ENCODE data around the gene RGS6. TPM values are rescaled to one million over a fixed set of nuclear protein-coding genes. Genes with fewer than 3 reads are reported as not detected.

Gene RGS6
- total RNA-seq, 2 experiments from 2014 or later = not detected

GRCh38 chr14:72045885-72046284, 113.7 kb downstream of the RGS6 start:
- no peak overlapping the region for H2AFZ ChIP-seq (ENCODE audit: low read length)
- intact Hi-C loops (cut with micrococcal nuclease; ENCODE audit: unreplicated experiment) = no loop called here
- no peak for TF ChIP-seq EZH2phosphoT487 (IDR thresholded peaks at IDR 0.05; ENCODE audit: borderline replicate concordance, low read depth, low read length)
- no peak for TF ChIP-seq CTCF (conservative IDR thresholded peaks at IDR 0.05; ENCODE audit: low read length)
- H3K4me3 ChIP-seq (ENCODE audit: low read depth, low read length, poor library complexity, severe bottlenecking) = no peak overlapping the region
- DNase-seq (ENCODE audit: low spot score) = no peak
- no peaks in the 10 kb centered on the region for H3K36me3 ChIP-seq (ENCODE audit: insufficient read depth, low read length)
- no peaks in the 10 kb centered on the region for H3K9me3 ChIP-seq (ENCODE audit: low read length)
- H3K4me1 ChIP-seq (ENCODE audit: insufficient read depth, low read length, poor library complexity, severe bottlenecking) = no peaks in the 10 kb centered on the region
- POLR2A ChIA-PET = interaction anchor here (1.0 kb wide), 1 partner anchor 13 kb away, joined by 4 read pairs; no protein-coding TSS in a partner anchor
- CTCF ChIA-PET (ENCODE audit: unreplicated experiment) = no interaction called here
- H3K27ac ChIP-seq (ENCODE audit: low read depth, low read length, poor library complexity, severe bottlenecking) = no peak overlapping the region
- no peaks in the 10 kb centered on the region for H4K20me1 ChIP-seq (ENCODE audit: insufficient read depth, low read length)
- no peaks in the 10 kb centered on the region for H3K9me2 ChIP-seq (ENCODE audit: insufficient read depth, low read length)
- BruUV-seq (replicated peaks) = no TSS peak
- H3K4me2 ChIP-seq (ENCODE audit: low read length) = no peak overlapping the region
- no peaks in the 10 kb centered on the region for H3K79me2 ChIP-seq (ENCODE audit: insufficient read depth, low read depth, low read length)

DNA sequence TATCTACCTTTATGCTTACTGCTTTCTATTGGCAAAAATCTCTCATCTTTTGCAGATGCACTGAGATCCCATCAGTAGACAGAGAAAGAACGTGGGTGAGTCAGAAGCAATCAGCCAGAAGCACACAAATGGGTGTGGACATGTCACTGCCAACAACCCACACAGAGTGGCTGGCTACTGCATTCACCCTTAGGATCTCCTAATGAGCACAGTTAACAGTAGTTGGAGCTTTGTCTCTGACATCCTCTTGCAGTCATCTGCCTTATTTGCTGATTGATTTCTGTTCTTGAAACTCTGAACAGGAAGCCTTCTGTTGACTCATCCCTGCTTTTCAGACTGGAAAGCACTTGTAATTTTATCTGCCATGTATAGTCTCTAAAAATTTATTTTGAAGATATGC, 117.2 kb downstream of the RGS6 start:
- CTCF ChIA-PET (ENCODE audit: unreplicated experiment) = interaction anchor here (1.0 kb wide), 1 partner anchor 12 kb away, joined by 3 read pairs; no protein-coding TSS in a partner anchor
- intact Hi-C loops (cut with micrococcal nuclease; ENCODE audit: unreplicated experiment) = no loop called here
- TF ChIP-seq CTCF (conservative IDR thresholded peaks at IDR 0.05; ENCODE audit: low read length) = no peak
- TF ChIP-seq EZH2phosphoT487 (IDR thresholded peaks at IDR 0.05; ENCODE audit: borderline replicate concordance, low read depth, low read length) = no peak

GRCh38 chr14:72052356-72052755, 120.1 kb downstream of the RGS6 start:
- Histone ChIP-seq H3K4me2 (ENCODE audit: low read length) (no peak overlapping the region), H3K27ac (ENCODE audit: low read depth, low read length, poor library complexity, severe bottlenecking) (no peak overlapping the region), H3K36me3 (ENCODE audit: insufficient read depth, low read length) (no peaks in the 10 kb centered on the region), H3K4me1 (ENCODE audit: insufficient read depth, low read length, poor library complexity, severe bottlenecking) (no peaks in the 10 kb centered on the region), H3K9me3 (ENCODE audit: low read length) (no peaks in the 10 kb centered on the region), H4K20me1 (ENCODE audit: insufficient read depth, low read length) (no peaks in the 10 kb centered on the region), H3K79me2 (ENCODE audit: insufficient read depth, low read depth, low read length) (no peaks in the 10 kb centered on the region), H2AFZ (ENCODE audit: low read length) (no peak overlapping the region), H3K4me3 (ENCODE audit: low read depth, low read length, poor library complexity, severe bottlenecking) (no peak overlapping the region), H3K9me2 (ENCODE audit: insufficient read depth, low read length) (no peaks in the 10 kb centered on the region)
- POLR2A ChIA-PET = no interaction called here
- no TSS peak for BruUV-seq (replicated peaks)
- CTCF ChIA-PET (ENCODE audit: unreplicated experiment) = no interaction called here
- TF ChIP-seq CTCF (conservative IDR thresholded peaks at IDR 0.05; ENCODE audit: low read length) (no peak), EZH2phosphoT487 (IDR thresholded peaks at IDR 0.05; ENCODE audit: borderline replicate concordance, low read depth, low read length) (no peak)
- DNase-seq (ENCODE audit: low spot score) = no peak
- intact Hi-C loops (cut with micrococcal nuclease; ENCODE audit: unreplicated experiment) = no loop called here

More for the DNA sequence above, 117.2 kb downstream of the RGS6 start:
- no TSS peak for BruUV-seq (replicated peaks)
- H3K79me2 ChIP-seq (ENCODE audit: insufficient read depth, low read depth, low read length) = no peaks in the 10 kb centered on the region
- no peaks in the 10 kb centered on the region for H3K4me1 ChIP-seq (ENCODE audit: insufficient read depth, low read length, poor library complexity, severe bottlenecking)
- H3K9me2 ChIP-seq (ENCODE audit: insufficient read depth, low read length) = no peaks in the 10 kb centered on the region
- H4K20me1 ChIP-seq (ENCODE audit: insufficient read depth, low read length) = no peaks in the 10 kb centered on the region
- H3K36me3 ChIP-seq (ENCODE audit: insufficient read depth, low read length) = no peaks in the 10 kb centered on the region
- no peak for DNase-seq (ENCODE audit: low spot score)
- no peak overlapping the region for H3K27ac ChIP-seq (ENCODE audit: low read depth, low read length, poor library complexity, severe bottlenecking)
- H3K4me3 ChIP-seq (ENCODE audit: low read depth, low read length, poor library complexity, severe bottlenecking) = no peak overlapping the region
- H3K9me3 ChIP-seq (ENCODE audit: low read length) = no peaks in the 10 kb centered on the region
- no peak overlapping the region for H3K4me2 ChIP-seq (ENCODE audit: low read length)
- POLR2A ChIA-PET = no interaction called here
- H2AFZ ChIP-seq (ENCODE audit: low read length) = no peak overlapping the region

Data from OCI-LY7 (cell line).